ENCODE measurements around the gene PCCA. TPM values are rescaled to one million over a fixed set of nuclear protein-coding genes. Genes with fewer than 3 reads are reported as not detected.

The PCCA gene
- total and polyA plus RNA-seq, 2 of the 13 experiments (the other 11 are each of a cell fraction or from before 2014, with no cell fraction given) = 15.0 to 32.2 TPM

- TF ChIP-seq ZNF841 (CRISPR knock-in tag; IDR thresholded peaks at IDR 0.05; ENCODE audit: borderline replicate concordance) (no peak), DNMT3B (CRISPR knock-in tag; conservative IDR thresholded peaks at IDR 0.05) (no peak), ZBTB8A (CRISPR knock-in tag; IDR thresholded peaks at IDR 0.05; ENCODE audit: borderline replicate concordance, low read depth) (no peak), TCF7 (IDR thresholded peaks at IDR 0.05; ENCODE audit: low read depth) (no peak), ZNF326 (CRISPR knock-in tag; IDR thresholded peaks at IDR 0.05; ENCODE audit: borderline replicate concordance) (no peak), ZNF138 (CRISPR knock-in tag; IDR thresholded peaks at IDR 0.05; ENCODE audit: low read depth) (no peak), SOX6 (IDR thresholded peaks at IDR 0.05) (no peak), SOX6 (CRISPR knock-in tag; IDR thresholded peaks at IDR 0.05) (no peak)
- TF ChIP-seq, protein P1, sequence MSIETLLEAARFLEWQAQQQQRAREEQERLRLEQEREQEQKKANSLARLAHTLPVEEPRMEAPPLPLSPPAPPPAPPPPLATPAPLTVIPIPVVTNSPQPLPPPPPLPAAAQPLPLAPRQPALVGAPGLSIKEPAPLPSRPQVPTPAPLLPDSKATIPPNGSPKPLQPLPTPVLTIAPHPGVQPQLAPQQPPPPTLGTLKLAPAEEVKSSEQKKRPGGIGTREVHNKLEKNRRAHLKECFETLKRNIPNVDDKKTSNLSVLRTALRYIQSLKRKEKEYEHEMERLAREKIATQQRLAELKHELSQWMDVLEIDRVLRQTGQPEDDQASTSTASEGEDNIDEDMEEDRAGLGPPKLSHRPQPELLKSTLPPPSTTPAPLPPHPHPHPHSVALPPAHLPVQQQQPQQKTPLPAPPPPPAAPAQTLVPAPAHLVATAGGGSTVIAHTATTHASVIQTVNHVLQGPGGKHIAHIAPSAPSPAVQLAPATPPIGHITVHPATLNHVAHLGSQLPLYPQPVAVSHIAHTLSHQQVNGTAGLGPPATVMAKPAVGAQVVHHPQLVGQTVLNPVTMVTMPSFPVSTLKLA (IDR thresholded peaks at IDR 0.05) = no peak
- BruUV-seq (replicated peaks) = no TSS peak
- FAIRE-seq (no peak), ATAC-seq (no peak), DNase-seq (ENCODE audit: low spot score) (no peak)
- Histone ChIP-seq H3K4me2 (ENCODE audit: low read depth, low read length) (no peak overlapping the region), H4K20me1 (ENCODE audit: insufficient read depth, low read length) (no peaks in the 10 kb centered on the region), H3K27ac (ENCODE audit: extremely low read length, insufficient read depth, low read length) (no peak overlapping the region), H3K36me3 (replicated peaks in 1 of 2; ENCODE audit: control insufficient read depth in 1 of 2, insufficient read depth in 2 of 2, low read length in 2 of 2) (no peaks in the 10 kb centered on the region), H3K9me3 (ENCODE audit: low read length) (no peaks in the 10 kb centered on the region), H3K4me3 (replicated peaks in 1 of 3; ENCODE audit: insufficient read depth in 1 of 3, low read depth in 2 of 3, low read length in 3 of 3) (no peak overlapping the region), H3K79me2 (ENCODE audit: insufficient read depth, low read length) (no peaks in the 10 kb centered on the region), H3K27me3 (ENCODE audit: control insufficient read depth in 1 of 2, insufficient read depth in 2 of 2, low read length in 2 of 2) (no peaks in the 10 kb centered on the region), H2AFZ (ENCODE audit: low read length) (no peak overlapping the region), H3K9ac (ENCODE audit: insufficient read depth, low read depth, low read length) (no peak overlapping the region), H3K4me1 (ENCODE audit: insufficient read depth, low read length) (peaks cover 21% of the 10 kb centered on the region)
- in situ Hi-C loops (cut with HindIII; ENCODE audit: extremely low pct_ligation_motif_present, low pct_unique_long_range_greater_than_20kb) (no loop called here), intact Hi-C loops (cut with micrococcal nuclease; ENCODE audit: unreplicated experiment) (no loop called here)
- CTCF ChIA-PET (ENCODE audit: low intra/inter-chr PET ratio, low total read pairs) = no interaction called here
- POLR2A ChIA-PET = no interaction called here
- WGBS (ENCODE audit: low lambda C conversion rate) = 95% methylated on average over 3 of the region's 3 CpGs
Measured at GRCh38 chr13:100179276-100179675, 90.4 kb downstream of the PCCA start.
